ENCODE measurements around the gene MOAP1.
"Not testable (repeated sequence)": the region's sequence is repeated elsewhere in the genome, so short reads cannot be mapped to it uniquely, and the experiment has no call there.

MOAP1 gene

DNA sequence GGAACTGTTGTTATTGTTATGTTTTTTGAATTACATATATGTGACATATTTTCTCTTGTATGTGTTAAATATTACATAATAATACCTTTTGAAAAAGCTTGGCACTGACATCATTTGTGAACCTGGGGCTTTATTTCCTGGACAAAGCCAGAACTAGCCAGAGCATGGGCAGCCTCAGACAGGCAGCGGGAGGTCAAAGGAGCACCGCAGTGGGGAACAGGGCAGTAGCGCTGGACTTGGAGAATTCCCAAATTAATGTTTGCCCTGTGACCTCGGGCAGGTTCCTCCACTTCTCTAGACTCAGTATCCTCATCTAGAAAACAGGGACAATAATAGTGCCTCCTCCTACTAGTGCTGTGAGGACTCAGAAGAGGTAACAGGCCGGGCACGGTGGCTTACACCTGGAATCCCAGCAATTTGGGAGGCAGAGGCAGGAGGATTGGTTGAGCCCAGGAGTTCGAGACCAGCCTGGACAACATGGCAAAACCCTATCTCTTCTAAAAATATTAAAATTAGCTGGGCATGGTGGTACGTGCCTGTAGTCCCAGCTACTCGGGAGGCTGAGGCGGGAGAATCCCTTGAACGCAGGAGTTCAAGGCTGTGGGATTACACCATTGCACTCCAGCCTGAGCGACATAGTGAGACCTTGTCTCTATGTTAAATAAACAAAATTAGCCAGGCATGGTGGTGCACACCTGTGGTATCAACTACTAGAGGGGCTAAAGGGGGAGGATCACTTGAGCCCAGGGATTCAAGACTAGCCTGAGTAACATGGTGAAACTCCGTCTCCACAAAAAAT lies 41.6 kb downstream of the MOAP1 start:
- DNase-seq: no peak

DNA sequence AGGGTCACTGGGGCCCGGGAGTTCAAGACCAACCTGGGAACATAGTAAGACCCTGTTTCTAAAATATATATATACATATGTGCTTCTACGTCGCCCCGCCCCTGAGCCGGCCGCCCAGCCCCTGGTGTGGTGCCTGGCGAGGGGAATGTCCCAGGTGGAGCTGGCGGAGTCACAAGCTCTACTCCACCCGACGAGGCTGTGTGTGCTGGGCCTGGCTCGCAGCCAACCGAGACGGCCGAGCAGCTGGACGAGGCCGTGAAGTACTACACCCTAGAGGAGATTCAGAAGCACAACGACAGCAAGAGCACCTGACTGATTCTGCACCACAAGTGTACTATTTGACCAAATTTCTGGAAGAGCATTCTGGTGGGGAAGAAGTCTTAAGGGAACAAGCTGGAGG lies 46.8 kb downstream of the MOAP1 start:
- no peak for DNase-seq

DNA sequence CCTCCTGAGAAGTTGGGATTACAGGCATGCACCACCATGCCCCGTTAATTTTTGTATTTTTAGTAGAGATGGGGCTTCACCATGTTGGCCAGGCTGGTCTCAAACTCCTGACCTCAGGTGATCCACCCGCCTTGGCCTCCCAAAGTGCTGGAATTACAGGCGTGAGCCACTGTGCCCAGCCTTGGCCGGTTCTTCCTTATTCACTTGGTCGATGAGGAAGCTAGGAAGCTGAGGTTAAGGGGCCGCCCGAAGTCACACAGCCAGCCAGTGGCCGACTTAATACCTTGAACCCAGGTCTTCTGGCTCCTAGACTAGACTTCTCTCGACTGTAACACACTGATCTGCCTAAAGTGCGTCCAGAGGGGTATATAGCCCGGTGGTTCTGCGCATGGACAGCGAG lies 48.2 kb downstream of the MOAP1 start:
- DNase-seq: not testable (repeated sequence)

GRCh38 chr14:93136009-93136408 lies 48.7 kb downstream of the MOAP1 start:
- DNase-seq: no peak

DNA sequence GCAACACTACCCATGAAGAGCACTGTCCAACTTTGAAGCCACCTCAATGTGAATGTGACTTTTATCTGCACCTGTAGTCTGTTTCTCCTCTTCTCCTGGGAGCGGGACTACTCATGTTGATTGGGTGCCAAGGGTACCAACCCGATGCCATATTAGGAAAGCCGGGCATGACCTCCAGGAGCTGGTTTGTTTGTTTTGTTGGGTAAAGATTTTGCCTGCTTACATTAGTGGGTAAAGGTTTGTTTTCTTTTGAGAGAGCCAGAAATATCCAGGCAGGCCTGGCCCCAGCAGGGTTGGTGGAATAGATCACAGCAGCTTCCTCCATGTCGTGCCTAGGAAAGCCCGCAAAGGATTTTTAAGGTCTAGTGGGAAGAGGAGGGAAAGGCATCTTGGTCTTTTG lies 49.3 kb downstream of the MOAP1 start:
- DNase-seq: no peak

DNA sequence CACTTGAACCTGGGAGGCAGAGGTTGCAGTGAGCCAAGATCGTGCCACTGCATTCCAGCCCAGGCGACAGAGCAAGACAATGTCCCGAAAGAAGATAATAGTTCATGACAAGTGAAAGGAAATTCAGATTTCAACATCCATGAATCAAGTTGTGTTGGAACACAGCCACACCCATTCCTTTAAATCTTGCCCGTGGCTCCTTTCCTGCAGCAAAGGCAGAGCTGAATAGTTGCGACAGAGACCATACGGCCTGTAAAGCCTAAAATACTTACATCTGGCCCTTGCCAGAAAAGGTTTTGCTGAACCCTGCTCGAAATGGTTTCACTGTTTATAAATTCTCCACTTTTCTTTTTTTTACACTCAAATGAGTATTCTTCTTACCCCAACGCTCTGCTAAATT lies 51.2 kb downstream of the MOAP1 start:
- peak; percentile 40 to 63 for DNase-seq

DNA sequence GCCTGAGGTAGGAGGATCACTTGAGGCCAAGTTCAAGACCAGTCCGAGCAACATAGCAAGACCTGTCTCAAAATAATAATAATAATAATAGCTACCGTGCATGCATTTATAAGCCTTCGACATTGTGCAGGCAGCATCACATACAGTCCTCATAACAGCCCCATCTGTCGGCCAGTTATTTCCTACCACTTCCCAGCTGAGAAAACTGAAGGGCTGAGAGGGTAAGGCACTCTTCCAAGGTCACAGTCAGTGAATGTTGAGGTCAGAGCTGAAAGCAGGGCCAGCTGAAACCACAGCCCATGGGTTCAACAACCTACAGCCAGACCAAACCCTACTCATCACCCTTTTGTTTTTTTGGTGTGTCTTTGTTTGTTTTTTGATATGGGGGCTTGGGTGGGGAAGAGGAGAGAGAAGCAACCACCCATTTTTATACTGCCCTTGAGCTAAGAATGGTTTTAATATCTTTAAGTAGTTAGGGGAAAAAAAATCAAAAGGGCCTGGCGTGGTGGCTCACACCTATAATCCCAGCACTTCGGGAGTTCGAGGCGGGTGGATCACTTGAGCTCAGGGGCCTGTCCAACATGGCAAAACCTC lies 52.1 kb downstream of the MOAP1 start:
- DNase-seq: peak; percentile 49 to 56

Data from AML-193 (cell line).